ENCODE results near the gene TSGA10IP. TPM values are rescaled to one million over a fixed set of nuclear protein-coding genes. Genes with fewer than 3 reads are reported as not detected.

The TSGA10IP gene
- total RNA-seq, 1 experiment from 2014 or later = not detected

GRCh38 chr11:65952052-65952521, 6.8 kb downstream of the TSGA10IP start:
- CTCF ChIA-PET = no interaction called here
- BruUV-seq (replicated peaks) = no TSS peak
- no peaks in the 10 kb centered on the region for H3K27me3 ChIP-seq (ENCODE audit: insufficient read depth, low read length)
- H3K9me3 ChIP-seq (ENCODE audit: control insufficient read depth in 1 of 2, insufficient read depth in 1 of 2, low read depth in 1 of 2, low read length in 2 of 2) = no peaks in the 10 kb centered on the region
- no peak overlapping the region for H3K4me2 ChIP-seq (ENCODE audit: low read length)
- DNase-seq (ENCODE audit: low read depth, low spot score) (no peak), ATAC-seq (no peak)
- no peak overlapping the region for H3K4me3 ChIP-seq (replicated peaks in 1 of 2; ENCODE audit: low read depth in 1 of 2, low read length in 2 of 2)
- H2AFZ ChIP-seq (ENCODE audit: low read depth, low read length, poor library complexity, severe bottlenecking) = no peak overlapping the region
- no peaks in the 10 kb centered on the region for H3K4me1 ChIP-seq (ENCODE audit: control insufficient read depth in 1 of 2, insufficient read depth in 2 of 2, low read length in 2 of 2)
- no peak overlapping the region for H3K27ac ChIP-seq (ENCODE audit: low read depth, low read length)
- TF ChIP-seq MAX (IDR thresholded peaks at IDR 0.05) (no peak), POLR2AphosphoS5 (IDR thresholded peaks at IDR 0.05; ENCODE audit: low read depth, low read length) (no peak), SRF (IDR thresholded peaks at IDR 0.05; ENCODE audit: low read depth) (no peak), EGR1 (IDR thresholded peaks at IDR 0.05; ENCODE audit: low read depth) (no peak), CEBPB (IDR thresholded peaks at IDR 0.05; ENCODE audit: low read depth) (no peak), SIN3A (IDR thresholded peaks at IDR 0.05; ENCODE audit: low read depth) (no peak), CBX3 (IDR thresholded peaks at IDR 0.05; ENCODE audit: low read depth) (no peak), JUND (IDR thresholded peaks at IDR 0.05) (no peak), FOSL1 (IDR thresholded peaks at IDR 0.05; ENCODE audit: low read depth) (no peak), EZH2phosphoT487 (IDR thresholded peaks at IDR 0.05; ENCODE audit: borderline replicate concordance) (no peak), POLR2A (IDR thresholded peaks at IDR 0.05; ENCODE audit: borderline replicate concordance, extremely low read depth, insufficient read depth, insufficient read length) (no peak)
- RAD21 ChIA-PET (ENCODE audit: low non-redundant PET in 1 of 2, low total read pairs in 2 of 2, uncharacterized antibody in 2 of 2, unreplicated experiment in 2 of 2) = no interaction called here
- no peaks in the 10 kb centered on the region for H3K36me3 ChIP-seq (ENCODE audit: control insufficient read depth in 1 of 2, insufficient read depth in 2 of 2, low read length in 2 of 2)
- H3K79me2 ChIP-seq (ENCODE audit: insufficient read depth, low read length) = no peaks in the 10 kb centered on the region
- intact Hi-C loops (cut with micrococcal nuclease) = no loop called here
- no peaks in the 10 kb centered on the region for H4K20me1 ChIP-seq (ENCODE audit: insufficient read depth)
- POLR2A ChIA-PET = no interaction called here
- H3K9ac ChIP-seq (ENCODE audit: low read length) = no peak overlapping the region
- H3K9me2 ChIP-seq (ENCODE audit: insufficient read depth) = no peaks in the 10 kb centered on the region

GRCh38 chr11:65953471-65953870, 8.2 kb downstream of the TSGA10IP start:
- Histone ChIP-seq H4K20me1 (ENCODE audit: insufficient read depth) (no peaks in the 10 kb centered on the region), H3K4me2 (ENCODE audit: low read length) (no peak overlapping the region), H3K4me3 (replicated peaks in 1 of 2; ENCODE audit: low read depth in 1 of 2, low read length in 2 of 2) (no peak overlapping the region), H3K27ac (ENCODE audit: low read depth, low read length) (no peak overlapping the region), H3K79me2 (ENCODE audit: insufficient read depth, low read length) (no peaks in the 10 kb centered on the region), H3K4me1 (ENCODE audit: control insufficient read depth in 1 of 2, insufficient read depth in 2 of 2, low read length in 2 of 2) (no peaks in the 10 kb centered on the region), H3K27me3 (ENCODE audit: insufficient read depth, low read length) (no peaks in the 10 kb centered on the region), H3K9me3 (ENCODE audit: control insufficient read depth in 1 of 2, insufficient read depth in 1 of 2, low read depth in 1 of 2, low read length in 2 of 2) (no peaks in the 10 kb centered on the region), H2AFZ (ENCODE audit: low read depth, low read length, poor library complexity, severe bottlenecking) (no peak overlapping the region), H3K9ac (ENCODE audit: low read length) (no peak overlapping the region), H3K36me3 (ENCODE audit: control insufficient read depth in 1 of 2, insufficient read depth in 2 of 2, low read length in 2 of 2) (no peaks in the 10 kb centered on the region), H3K9me2 (ENCODE audit: insufficient read depth) (no peaks in the 10 kb centered on the region)
- intact Hi-C loops (cut with micrococcal nuclease) = no loop called here
- CTCF ChIA-PET = no interaction called here
- no peak for DNase-seq (ENCODE audit: low read depth, low spot score)
- no peak for ATAC-seq
- RAD21 ChIA-PET (ENCODE audit: low non-redundant PET in 1 of 2, low total read pairs in 2 of 2, uncharacterized antibody in 2 of 2, unreplicated experiment in 2 of 2) = no interaction called here
- POLR2A ChIA-PET = no interaction called here
- no TSS peak for BruUV-seq (replicated peaks)
- TF ChIP-seq RAD21 (IDR thresholded peaks at IDR 0.05; ENCODE audit: low read depth) (no peak), SIN3A (IDR thresholded peaks at IDR 0.05; ENCODE audit: low read depth) (no peak), EGR1 (IDR thresholded peaks at IDR 0.05; ENCODE audit: low read depth) (no peak), FOSL1 (IDR thresholded peaks at IDR 0.05; ENCODE audit: low read depth) (no peak), TCF7L2 (IDR thresholded peaks at IDR 0.05; ENCODE audit: borderline replicate concordance, extremely low read depth, insufficient read depth, insufficient read length) (no peak), JUND (IDR thresholded peaks at IDR 0.05) (no peak), SP1 (IDR thresholded peaks at IDR 0.05; ENCODE audit: low read depth) (no peak), MAX (IDR thresholded peaks at IDR 0.05) (no peak), CBX3 (IDR thresholded peaks at IDR 0.05; ENCODE audit: low read depth) (no peak), ZNF274 (IDR thresholded peaks at IDR 0.05; ENCODE audit: low read depth, low read length) (no peak), SRF (IDR thresholded peaks at IDR 0.05; ENCODE audit: low read depth) (no peak), ELF1 (IDR thresholded peaks at IDR 0.05; ENCODE audit: borderline replicate concordance, low read depth) (no peak), POLR2A (IDR thresholded peaks at IDR 0.05; ENCODE audit: borderline replicate concordance, extremely low read depth, insufficient read depth, insufficient read length) (no peak), REST (IDR thresholded peaks at IDR 0.05; ENCODE audit: low read depth) (no peak), EZH2 (IDR thresholded peaks at IDR 0.05) (no peak), YY1 (IDR thresholded peaks at IDR 0.05; ENCODE audit: extremely low read depth, insufficient replicate concordance, low read depth, low read length) (no peak)
